HG03159 (cell line): ENCODE results near the gene RPTOR.
"Not testable (repeated sequence)": the region's sequence is repeated elsewhere in the genome, so short reads cannot be mapped to it uniquely, and the experiment has no call there.

Experiments used
- ATAC-seq: cut with Tn5 transposase; IDR thresholded peaks from one replicate; pipeline ENCODE4 v1.9.1; 2021; ENCODE audit warnings: mild to moderate bottlenecking, moderate library complexity; ENCODE audit not compliant: unreplicated experiment

Gene RPTOR

DNA sequence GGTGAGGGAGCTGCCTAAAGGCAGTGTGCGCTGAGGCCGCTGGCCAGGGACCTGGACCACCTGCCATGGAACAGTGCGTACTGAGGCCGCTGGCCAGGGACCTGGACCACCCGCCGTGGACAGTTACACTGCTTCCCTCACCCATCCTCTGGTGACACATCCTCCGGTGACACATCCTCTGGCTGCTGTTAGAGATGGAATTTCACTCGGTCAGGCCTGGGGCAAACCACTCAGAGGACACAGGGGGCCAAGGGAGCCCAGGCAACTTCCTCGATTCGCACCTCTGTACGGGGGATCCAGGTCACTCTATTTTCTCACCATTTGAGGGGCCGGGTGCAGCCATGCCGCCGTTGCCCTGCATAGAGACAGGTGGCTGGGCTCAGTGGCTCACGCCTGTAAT, 32.4 kb upstream of the RPTOR start:
- no peak for ATAC-seq

DNA sequence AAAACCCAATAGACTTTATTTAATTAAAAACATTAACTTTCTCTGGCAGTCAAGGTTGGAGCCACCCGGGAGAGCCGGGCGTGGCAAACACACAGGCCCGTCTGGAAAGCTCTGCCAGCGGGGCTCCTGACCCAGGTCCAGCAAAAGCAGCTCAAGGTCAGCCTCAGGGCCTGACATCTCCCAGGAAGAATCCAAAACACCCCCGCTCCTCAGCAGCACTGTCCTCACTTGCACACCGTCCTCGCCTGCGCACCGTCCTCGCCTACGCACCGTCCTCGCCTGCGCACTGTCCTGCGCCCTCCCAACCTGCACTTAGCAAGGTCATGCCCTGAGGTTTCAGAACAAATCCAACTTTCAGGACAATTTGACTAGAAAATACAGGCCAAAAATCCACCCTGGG, 31.4 kb upstream of the RPTOR start:
- no peak for ATAC-seq

- no peak for ATAC-seq
Observed at GRCh38 chr17:80513892-80514291, 30.7 kb upstream of the RPTOR start.

DNA sequence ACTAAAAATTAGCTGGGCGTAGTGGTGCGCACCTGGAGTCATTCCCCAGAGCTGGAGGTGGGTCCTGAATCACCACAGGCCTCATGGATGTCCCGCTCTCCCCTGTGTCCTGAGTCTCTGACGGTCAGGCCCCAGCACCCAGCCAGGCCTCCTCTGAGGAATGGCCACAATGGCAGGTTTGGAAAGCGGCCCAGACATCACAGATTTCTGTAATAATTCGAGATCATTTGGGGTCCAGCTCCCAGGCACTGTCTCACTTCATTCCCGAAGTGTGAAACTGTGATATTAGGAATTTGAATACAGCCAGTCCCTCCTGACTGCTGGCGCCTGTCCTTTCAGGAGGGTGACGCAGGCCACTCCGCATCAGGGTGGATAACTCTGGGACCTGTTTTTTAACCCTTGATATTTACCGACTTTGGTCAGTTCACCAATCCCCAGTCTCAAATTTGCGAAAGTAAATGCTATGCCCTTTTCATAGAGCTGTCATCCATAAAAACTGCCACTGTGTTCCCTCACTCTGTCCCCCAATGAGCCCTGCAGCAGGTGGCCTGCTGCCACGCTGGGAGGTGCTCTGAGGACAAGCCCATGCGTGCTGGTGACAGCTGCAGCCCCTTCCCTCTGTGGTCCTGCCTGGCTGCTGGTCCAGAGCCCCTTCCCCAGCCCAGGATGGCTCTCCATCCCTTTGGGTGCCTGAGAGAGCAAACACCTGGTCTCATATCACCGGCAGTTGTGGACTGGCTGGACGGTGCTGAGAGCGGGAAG, 28.3 kb upstream of the RPTOR start:
- no peak for ATAC-seq

- no peak for ATAC-seq
Observed at GRCh38 chr17:80517641-80518040, 27.0 kb upstream of the RPTOR start.

- no peak for ATAC-seq
Observed at GRCh38 chr17:80518392-80518791, 26.2 kb upstream of the RPTOR start.

DNA sequence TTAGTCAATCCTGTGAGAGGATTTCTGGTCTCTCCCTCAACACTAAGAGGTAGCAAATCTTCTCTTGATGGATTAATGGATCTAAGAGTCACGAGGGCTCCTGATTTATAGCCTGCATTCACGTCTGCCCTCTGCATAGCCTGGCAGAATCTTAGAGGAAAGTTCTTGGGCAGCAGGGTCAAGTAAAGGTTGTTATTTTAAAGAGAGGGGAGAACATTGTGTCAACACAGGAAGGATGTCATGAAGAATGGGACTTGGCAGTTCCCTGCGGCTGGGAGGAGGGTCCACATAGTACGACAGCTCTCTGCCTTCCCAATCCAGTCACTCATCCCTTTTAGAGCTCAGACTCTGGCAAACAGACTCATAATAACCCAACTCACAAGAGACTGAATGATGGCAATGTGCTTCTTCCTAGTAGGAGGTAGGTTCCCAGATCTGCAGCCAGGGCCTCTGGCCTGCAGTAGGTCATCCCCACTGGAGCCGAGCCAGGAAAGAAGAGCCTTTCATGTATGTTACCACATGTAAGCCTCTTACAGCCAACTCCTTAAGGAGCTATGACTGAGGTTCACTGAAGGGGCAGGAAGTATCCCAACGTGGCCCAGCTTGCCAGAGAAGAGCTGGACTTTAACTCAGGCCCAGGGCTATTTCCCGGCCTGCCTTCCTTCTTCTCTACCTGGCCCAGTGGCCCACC, 25.4 kb upstream of the RPTOR start:
- no peak for ATAC-seq

DNA sequence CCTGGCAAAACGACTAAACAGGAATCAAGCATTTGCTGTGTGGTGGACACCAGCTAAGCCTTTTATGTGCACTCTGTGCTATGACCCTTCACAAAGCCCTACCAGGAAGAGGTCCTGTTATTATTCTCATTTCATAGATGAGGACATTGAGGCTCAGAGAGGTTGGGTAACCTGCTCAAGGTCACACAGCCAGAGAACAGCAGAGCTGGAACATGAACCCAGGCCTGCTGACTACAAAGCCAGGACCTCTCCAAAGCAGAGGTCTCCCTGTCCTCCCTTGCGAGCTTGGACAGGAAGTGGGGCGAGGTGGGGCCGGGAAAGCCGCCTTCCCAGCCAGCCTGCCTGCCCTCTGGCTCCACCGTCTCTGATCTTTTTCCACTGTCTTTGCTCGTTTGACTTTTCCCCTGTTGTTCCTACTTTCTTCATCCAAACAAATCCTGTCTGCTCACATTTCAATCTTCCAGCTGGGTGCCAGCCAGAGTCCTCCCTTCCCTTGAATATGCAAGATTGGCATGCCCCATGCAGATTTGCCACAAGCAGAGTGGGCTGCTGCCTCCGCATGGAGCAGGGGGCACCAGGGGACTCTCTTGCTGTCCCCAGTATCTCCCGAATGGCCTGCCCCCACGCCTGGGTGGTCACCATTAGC, 23.7 kb upstream of the RPTOR start:
- no peak for ATAC-seq

DNA sequence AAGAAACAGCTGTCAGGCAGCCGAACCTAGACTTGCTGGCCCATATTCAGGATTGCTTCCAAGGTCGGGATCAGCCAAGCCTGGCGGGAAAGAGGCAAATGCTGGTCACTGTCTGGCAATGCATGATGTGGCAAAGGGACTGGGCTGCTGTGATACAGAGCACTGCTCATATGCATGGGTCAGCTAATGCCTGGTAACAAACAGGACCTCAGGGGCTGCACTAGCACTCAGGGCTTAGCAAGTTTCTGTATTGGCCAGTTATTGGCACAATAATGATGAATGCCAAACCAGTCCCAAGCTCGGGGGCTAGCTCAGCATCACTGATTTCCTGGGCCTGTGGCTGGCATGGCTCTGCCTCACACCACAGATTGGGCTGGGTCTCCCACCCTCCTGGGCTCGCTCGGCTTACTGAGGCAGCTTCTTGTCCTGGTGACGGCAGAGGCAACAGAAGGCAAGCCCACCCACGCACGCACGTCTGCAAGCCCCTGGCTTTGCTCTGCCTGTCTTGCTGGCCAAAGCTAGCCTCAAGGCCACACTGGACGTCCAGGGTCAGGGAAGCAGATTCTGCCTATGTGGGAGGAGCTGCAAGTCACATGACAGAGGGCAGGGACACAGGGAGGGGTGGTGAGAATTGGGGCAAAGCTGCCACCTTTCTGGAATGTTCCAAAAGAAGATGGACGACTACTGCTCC, 21.4 kb upstream of the RPTOR start:
- ATAC-seq = no peak

DNA sequence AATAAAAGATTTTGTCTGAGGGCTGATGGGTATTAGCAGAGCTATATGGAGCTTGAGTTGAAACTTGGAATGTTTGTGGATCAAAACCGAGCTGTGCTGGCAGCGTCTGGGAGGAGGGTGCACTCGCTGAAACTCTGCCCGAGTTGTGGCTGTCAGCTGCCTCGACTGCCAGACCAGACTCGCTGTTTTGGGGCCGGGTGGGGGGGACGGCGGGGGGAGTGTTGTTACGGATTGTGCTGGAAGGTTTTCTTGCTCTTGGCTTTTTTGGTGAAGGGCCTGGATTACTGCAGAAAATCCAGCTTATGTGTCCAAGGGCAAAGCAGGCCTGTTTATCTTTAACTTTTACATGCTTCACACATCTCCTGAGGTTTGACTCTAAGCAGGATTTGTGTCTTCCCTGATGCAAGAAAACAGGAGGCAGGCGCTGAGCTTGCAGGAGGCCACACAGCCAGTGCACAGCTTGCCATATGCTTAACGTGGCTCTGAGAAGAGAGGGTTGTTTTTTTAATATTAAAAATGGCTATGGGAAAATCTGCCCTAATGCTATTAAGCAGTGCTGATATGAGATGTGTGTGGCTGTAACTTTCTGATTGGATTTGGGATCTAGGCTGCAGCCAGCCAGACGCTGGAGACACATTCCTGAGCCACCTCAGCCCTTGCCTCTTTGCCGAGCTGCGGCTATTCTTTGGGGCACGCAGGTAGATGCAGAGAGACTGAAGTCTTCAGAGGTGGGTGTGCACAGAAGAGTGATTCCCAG, 20.5 kb upstream of the RPTOR start:
- no peak for ATAC-seq

DNA sequence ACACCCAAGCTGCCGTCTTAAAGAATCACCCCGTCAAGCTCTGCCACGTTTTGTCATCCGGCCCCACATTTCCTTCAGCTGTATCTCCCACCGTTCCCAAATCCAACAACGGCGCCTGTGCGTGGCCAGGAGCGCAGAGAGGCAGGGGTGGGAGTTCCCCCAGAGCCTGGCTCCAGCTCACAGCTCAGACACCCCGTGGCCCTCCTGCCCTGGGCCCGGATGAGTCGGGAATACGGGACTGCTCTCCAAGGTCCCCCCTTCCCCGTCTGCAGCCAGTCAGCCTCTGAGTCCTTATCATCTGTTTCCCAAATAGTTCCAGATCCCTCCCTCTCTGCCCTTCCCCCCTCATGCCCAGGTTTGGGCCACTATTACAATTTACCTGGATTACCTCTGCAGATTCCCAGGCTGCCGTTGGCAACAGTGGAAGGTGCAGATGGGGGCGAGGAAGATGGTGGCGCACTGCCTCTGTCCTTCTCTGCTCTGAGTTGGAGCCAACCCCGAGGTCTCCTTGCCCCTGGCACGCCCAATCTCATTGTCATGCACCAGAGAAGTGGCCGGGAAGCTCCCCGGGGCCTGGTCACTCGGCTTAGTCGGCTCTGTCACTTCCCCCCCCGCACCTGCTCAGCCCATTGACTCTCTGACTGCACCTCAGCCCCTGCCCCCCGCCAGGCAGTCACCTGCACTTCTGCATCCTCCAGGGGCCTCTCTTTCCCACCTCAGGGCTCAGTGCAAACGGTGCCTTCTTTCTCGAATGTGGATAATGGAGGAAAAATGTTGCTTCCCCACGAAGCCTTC, 18.3 kb upstream of the RPTOR start:
- no peak for ATAC-seq

GRCh38 chr17:80527016-80527645, 17.5 kb upstream of the RPTOR start:
- no peak for ATAC-seq

DNA sequence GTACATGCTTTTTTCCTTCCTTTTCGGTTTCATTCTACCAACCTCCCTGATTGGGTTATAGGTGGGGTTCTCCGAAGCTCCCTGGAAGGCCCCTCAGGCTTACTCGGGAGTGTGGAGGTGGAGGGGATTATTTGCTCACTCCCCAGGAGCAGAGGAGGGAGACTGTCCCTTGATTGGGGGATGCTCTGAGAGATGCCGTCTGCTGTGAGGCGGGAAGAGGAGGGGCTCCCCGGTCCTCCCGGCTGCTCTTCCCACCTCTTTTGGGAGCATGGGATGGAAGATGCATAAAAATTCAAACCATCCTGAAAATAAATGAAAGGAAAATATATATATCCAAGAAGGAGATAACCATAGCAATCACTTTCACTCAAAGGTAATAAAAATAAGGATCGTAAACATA, 16.1 kb upstream of the RPTOR start:
- ATAC-seq = no peak

DNA sequence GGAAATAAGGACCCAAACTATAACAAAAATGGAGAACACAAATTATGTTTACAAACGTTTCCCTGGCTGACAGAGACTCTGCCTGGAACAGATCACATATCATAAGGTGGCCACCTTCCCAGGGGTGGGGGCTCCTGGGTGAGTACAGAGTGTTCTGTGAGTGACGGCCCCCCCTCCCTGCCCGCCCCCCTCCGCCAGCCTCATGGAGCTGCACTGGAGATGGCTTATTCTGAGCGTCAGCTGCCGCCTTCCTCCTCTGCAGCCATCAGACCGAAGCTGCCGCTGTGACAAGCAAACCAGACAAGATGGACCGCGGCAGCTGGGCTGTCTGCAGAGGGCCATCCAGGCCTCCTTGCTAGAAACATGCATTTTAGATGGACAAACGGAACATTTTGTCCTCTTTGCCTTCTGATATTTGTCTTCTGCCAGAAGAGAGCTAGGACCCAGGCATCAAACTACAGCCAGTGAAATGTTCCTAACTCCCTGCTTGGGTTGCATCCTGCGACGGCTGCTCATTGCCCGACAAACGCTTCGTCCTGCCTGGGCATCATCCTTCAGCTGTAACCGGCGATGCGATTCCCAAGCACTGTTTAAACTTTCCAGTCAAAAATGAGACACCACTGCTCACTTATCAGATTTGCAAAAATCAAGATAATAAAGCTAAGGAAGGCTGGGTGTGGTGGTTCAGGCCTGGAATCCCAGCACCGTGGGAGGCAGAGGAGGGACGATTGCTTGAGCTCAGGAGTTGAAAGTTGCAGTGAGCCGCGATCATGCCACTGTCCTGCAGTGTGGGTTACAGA, 15.3 kb upstream of the RPTOR start:
- no peak for ATAC-seq

GRCh38 chr17:80529904-80530292, 14.7 kb upstream of the RPTOR start:
- ATAC-seq = no peak

DNA sequence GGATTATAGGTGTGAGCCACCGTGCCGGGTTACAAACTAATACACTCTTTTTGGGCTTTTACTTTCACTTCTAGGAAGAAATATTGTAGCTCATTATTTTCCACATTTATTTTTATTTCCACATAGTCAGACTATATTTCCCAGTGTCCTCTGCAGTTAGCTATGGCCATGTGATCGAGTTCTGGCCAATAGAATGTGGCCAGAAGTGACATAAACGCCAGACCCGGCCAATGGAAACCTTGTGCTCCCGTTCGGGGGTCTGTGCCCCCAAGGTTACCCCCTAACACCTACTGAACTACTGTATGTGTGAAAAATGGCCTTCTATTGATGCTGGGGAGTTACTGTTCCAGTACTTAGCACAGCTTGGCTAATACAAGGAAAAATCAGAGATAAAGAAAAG, 13.2 kb upstream of the RPTOR start:
- no peak for ATAC-seq

DNA sequence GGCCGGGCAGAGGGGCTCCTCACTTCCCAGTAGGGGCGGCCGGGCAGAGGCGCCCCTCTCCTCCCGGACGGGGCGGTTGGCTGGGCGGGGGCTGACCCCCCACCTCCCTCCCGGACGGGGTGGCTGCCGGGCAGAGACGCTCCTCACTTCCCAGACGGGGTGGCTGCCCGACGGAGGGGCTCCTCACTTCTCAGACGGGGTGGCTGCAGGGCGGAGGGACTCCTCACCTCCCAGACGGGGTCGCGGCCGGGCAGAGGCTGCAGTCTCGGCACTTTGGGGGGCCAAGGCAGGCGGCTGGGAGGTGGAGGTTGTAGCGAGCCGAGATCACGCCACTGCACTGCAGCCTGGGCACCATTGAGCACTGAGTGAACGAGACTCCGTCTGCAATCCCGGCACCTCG, 7.3 kb upstream of the RPTOR start:
- ATAC-seq = not testable (repeated sequence)

- ATAC-seq = no peak
Observed at GRCh38 chr17:80538484-80538883, 6.2 kb upstream of the RPTOR start.
